GM19468 (cell line): ENCODE measurements around the gene DUSP22.
"Not testable (repeated sequence)": the region's sequence is repeated elsewhere in the genome, so short reads cannot be mapped to it uniquely, and the experiment has no call there.

Experiments
- ATAC-seq: cut with Tn5 transposase; IDR thresholded peaks from one replicate; pipeline ENCODE4 v1.9.1; 2021; ENCODE audit warnings: mild to moderate bottlenecking, moderate library complexity, moderate number of reproducible peaks; ENCODE audit not compliant: unreplicated experiment; ENCODE audit errors: extremely low read depth

Gene DUSP22, protein sequence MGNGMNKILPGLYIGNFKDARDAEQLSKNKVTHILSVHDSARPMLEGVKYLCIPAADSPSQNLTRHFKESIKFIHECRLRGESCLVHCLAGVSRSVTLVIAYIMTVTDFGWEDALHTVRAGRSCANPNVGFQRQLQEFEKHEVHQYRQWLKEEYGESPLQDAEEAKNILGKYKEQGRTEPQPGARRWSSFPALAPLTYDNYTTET

DNA sequence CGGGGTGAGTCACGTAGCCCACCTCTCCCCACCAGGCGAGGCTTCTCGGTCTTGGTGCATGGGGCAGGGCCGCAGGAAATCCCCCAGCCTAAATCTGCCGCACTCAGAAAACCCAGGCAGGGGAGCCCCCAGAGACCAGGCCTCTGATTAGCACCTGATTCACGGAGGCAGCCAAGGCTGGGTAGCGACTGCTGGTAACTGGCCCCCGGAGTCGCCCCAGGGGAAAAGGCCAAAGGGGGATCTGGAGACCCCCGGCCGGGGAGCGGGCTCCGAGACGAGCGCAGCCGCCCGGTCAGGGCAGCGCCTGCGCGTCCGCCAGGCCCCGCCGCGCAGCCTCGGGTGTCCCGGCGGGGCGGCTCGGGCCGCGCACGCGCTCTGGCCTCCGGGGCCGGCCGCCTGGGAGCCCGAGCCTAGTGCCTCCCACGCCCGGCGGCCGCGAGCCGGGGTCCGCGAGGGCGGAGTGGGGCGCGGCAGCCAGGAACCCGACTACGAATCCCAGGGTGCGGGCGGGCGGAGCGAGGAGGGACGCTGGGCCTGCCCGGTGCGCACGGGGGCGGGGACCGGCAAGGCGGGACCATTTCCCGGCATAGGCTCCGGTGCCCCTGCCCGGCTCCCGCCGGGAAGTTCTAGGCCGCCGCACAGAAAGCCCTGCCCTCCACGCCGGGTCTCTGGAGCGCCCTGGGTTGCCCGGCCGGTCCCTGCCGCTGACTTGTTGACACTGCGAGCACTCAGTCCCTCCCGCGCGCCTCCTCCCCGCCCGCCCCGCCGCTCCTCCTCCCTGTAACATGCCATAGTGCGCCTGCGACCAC, at the start of gene DUSP22:
Gene DUSP22, plus strand, starts transcription at position 791 of the 809 bp plus-strand sequence. CDS start 53 bp downstream, outside the sequence.
- ATAC-seq: peak; percentile 16

DNA sequence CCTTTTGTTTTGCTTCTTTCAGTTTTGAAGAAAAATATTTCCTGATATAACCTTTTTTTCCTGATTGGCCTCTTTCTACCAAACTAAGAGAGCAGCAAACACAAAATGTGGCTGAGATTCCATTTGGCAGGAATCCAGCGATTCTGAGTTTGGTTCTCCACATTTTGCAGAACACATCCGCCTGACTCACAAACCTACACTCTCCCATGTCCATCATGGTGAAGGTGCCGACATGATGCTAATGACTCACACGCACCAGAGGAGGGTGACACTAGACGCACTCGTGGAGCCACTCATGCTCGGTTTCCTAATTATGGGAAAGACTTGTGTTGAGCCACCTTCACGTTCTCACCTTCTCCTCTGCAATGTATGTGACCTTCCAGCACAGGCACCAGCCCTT, 45.9 kb upstream of the DUSP22 start:
- ATAC-seq: no peak

DNA sequence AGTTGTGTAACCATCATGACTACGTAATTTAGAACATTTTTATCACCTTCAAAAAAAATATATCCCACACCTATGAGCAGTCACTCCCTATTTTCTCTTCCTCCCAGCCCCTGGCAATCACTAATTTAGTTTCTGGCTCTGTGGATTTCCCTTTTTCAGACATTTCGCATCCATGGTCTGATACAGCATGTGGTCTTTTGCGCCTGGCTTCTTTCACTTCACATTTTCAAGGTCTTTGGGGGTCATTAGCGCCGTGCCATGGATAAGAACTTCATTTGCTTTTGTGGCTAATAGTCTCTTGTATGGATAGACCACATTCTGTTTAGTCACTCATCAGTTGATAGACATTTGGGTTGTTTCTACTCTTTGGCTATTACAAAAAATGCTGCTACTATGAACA, 44.9 kb upstream of the DUSP22 start:
- ATAC-seq: no peak

DNA sequence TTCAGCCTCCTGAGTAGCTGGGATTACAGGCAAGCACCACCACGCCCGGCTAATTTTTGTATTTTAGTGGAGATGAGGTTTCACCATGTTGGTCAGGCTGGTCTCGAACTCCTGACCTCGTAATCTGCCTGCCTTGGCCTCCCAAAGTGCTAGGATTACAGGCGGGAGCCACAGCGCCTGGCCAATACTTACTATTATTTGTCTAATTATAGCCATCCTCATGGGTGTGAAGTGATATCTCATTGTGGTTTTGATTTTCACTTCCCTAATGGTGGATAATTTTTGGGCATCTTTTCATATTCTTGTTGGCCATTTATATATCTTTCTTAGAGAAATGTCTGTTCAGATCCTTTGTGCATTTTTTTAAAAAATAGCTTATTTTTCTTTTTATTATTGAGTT, 44.2 kb upstream of the DUSP22 start:
- not testable (repeated sequence) for ATAC-seq

DNA sequence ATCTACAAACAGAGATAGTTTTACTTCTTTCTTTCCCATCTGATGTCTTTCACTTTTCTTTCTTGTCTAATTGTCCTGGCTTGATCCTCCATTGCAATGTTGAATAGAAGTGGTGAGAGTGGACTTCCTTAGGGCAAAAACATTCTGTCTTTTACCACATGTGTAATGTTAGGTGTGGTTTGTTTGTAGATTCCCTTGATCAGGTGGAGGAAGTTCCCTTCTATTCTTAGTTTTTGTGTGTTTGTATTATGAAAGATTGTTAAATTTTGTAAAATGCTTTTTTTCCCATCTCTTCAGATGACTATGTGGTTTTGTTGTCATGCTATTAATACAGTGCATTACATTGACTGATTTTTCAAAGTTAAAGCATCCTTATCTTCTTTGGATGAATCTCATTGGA, 41.6 kb upstream of the DUSP22 start:
- no peak for ATAC-seq

DNA sequence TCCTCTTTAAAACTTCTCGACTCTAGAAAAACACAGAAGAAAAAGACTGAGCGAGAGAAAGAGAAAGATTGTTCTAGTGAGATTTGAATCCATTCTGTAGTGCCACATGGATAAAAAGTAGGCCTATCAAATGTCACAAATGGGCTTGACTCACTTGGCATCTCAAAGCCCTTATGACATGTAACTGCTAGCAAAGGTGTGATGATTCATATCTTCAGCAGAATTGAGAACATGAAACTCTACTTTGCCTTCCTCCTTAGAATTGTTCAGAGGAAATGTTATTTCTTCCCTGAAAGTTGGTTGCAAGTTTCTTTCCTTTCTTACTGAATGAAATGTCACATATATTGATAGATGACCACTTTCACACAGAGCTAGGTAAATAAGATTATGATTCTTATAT, 40.4 kb upstream of the DUSP22 start:
- ATAC-seq: no peak

DNA sequence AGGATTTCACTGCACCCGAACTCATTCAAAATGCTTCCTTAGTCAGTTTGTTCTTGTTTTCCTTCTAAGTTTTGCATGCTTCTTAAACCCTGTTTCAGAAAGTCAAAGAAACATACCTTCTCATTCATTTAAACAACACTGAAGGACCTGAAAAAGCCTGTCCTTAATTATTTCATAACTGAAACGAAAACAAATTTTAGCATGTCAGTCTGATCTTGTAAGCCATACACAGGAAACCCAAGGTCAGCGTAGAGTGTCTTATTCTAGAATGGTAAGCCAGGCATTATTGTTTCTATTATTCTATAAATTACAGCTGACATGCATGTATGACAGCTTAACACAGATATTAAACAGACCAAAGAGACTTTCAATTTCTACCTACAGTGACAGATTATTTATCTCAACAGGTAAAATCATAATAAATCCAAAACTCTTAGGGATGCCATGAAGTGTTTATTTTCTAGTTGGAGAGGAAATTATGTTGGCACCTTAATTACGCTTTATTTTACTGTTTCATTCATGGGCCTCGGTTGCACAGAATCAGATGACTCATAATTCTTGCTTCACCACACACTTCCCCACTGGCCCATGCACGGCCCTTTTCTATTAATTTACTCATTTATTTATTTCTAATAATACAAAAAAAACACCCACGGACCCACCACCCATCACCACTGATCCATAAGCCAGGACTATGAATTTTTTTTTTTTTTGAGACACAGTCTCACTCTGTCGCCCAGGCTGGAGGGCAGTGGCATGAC, 39.3 kb upstream of the DUSP22 start:
- no peak for ATAC-seq

DNA sequence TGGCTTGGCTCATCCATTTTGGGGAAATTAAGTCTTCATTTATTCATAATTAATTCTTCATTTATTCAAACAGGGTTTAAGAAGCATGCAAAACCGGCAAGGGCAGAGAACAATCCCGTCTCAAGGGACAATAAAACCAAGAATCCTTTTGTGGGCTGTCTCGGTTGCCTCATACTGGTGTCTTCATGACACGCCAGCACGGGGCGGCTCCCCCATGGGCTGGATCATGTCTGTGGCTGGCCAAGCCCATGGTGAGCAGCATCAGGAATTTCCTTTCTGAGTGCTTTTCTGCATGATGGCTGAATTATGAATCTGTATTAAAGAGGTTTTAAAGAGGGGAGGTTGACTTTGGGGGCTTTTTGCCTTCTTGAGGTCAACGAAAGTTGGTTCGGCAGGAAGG, 38.3 kb upstream of the DUSP22 start:
- no peak for ATAC-seq

DNA sequence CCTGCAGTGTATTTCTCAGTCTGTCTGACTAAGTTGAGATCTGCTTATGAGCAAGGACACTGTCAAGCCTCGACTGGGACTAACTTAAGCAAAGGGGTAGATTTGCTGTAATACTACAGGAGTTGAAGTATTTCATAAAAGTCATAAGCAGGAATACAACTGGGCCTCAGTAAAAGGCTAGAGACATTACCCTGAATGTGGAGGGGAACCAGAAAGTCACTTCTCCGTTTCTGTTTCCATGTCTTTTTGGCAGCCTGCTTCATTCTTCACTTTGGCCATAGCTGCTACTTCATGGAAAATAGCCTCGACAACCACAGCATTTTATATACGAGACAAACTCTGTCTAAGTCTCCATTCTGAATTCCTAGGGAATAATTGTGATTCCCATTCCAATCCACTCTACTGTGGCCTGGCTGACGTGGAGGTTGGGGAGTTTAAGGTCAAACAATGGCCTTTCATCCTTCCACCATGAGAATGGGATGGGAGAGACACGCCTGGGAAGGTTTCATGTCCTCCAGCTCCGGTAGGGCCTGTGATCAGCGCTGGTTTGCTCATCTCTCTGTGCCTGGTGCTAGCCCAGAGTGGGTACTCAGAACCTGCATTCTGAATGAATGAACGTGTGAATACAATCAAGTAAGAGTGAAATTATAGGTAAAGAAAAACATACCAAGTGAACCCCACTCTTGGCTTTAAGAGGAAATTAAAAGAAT, 37.1 kb upstream of the DUSP22 start:
- no peak for ATAC-seq

DNA sequence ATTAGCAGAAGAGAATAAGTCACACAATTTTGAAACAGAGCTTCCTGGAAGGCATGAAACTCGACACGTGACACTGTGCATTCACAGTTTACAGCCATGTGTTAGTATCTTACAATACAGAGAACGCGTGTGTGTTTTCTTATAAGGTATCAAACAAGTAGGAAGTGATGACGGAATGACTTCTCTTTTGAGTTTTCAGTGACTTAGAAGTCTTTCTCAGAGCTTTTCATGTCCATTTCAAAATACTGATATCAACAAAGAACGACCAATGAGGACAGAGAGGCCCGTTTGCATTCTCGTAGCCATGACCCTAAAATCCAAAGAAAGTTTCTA, 36.6 kb upstream of the DUSP22 start:
- ATAC-seq: no peak

DNA sequence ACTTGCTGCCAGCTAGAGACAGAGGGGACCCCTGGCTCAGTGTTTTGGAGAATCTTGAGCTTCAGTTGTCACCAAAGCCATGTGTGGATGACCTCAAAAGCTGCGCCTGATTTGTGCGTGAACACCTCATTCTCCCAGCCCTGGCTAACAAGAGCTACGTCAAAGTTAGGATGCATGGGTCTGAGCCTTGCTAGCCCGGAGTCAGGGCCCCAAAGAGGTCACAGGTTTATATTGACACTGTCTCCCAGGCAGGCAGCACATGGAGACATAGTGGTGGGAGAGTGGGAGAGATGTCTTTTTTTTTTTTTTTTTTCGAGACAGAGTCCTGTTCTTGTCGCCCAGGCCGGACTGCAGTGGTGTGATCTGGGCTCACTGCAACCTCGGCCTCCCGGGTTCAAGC, 36.1 kb upstream of the DUSP22 start:
- ATAC-seq: no peak

DNA sequence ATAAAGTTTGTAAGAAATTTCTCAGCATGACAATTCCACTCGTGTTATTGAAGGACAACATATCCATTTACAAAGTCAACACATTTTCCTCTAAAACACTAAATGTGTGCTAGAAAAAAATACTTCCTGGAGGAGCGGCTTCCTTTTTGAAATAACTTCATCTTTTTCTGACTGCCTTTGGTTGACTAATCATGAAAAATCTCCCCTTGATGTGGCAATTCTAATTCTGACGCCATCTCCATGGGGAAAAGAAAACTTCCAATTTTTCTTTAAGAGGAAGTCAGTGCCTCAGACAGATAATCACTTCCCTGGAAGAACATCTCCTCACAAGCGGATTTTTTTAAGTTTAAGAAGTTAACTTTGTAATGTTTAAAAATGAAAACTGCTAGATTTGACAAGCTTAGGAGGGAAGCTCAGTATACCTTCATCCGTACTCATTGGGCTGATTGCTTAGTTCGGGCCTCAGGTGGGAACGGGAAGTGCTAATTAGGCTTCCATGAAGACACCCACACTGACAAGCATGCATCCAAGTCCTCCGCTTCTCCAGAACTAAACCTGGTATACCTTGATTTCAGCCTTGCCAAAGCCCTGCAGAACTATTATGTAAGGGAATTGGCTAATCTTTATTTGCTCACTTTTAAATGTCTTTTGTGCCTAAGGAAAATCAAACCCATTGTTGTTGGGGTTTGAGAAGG, 35.1 kb upstream of the DUSP22 start:
- no peak for ATAC-seq

DNA sequence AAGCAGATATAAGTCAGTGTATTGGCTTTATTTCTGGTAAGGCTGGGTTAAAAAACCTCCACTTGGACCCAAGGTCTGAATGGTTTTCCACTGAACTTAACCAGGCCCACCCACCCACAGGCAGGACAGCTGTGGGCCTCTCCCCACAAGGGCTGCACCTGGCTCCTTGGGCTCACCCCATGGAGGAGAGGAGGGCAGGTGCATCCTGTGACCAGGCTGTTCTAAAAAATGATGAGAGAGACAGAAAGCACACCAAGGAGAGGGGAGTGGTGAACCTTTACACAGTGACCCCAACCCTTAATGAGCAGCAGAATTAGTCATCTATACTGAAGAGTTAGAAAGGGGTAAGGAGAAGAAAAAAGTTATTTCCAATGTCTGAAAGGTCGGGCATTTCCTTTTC, 34.5 kb upstream of the DUSP22 start:
- ATAC-seq: no peak

DNA sequence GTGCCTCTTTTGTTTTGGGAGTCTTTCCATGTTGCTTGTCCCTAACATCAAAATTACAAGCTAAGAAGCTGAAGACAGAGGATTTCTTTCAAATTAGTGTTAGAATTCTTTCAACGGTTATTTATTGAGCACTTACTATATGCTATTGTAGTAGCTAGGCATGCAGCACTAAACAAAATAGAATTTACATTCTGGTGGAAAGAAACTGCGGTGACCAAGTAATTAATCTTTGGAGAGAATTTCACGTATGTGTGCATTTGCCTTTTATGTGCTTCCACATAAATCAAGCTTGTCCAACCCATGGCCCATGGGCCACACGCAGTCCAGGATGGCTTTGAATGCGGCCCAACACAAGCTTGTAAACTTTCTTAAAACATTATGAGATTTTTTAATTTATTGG, 33.0 kb upstream of the DUSP22 start:
- no peak for ATAC-seq

DNA sequence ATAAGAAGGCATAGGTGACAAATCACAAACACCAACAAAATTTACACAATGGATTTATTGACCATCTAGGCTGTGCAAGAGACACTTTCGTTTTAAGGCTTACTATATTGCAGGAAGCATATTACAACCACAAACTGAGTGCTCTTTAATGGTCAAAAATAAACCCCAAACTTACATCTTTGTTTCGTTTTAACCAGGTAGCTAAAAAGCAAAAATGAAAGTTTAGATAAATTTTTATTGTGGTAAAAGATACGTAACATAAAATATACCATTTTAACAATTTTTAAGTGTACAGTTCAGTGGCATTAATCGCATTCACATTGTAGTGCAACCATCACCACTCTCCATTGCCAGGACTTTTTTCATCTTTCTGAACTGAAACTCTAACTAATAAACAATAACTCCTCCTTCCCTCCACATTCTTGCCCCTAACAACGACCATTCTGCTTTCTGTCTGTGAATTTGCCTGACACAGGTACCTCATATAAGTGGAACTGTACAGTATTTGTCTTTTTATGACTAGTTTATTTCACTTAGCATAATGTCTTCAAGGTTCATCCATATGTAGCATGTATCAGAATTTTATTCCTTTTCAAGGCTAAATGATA, 32.3 kb upstream of the DUSP22 start:
- ATAC-seq: peak; percentile 43

DNA sequence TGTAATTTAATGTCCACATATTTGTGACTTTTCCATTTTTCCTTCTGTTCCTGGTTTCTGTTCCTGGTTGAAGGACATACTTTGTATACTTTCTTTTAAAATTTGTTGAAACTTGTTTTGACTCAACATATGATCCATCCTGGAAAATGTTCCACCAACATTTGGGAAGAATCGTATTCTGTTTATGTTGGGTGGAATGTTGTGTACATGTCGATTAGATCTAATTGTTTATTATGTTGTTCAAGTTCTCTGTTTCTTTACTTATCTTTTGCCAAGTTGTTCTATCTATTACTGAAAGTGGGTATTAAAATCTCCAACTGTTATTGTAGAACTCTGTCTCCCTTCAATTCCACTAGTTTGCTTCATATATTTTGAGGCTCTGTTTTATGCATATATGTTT, 27.7 kb upstream of the DUSP22 start:
- no peak for ATAC-seq

DNA sequence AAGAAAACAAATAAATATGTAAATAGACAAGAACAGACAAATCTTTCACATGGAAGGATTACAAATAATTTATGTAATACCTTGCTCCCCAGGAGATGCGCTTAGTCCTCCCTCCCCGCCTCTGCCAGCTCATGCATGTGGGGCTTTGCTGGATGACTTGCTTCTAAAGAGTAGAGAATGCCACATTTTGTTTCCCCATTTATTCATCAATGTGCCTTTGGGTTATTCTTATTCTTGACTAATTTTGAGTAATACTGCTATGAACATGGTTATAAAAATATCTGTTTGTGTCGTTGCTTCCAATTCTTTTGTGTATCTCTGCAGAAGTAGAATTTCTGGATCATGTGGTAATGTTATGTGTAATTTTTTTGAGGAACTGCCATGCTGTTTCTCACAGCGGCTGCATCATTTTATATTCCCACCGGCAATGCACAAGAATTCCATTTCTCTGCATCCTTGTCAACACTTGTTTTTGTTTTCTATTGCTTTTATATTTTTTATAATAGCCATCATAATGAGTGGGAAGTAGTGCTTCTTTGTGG, 23.8 kb upstream of the DUSP22 start:
- no peak for ATAC-seq

DNA sequence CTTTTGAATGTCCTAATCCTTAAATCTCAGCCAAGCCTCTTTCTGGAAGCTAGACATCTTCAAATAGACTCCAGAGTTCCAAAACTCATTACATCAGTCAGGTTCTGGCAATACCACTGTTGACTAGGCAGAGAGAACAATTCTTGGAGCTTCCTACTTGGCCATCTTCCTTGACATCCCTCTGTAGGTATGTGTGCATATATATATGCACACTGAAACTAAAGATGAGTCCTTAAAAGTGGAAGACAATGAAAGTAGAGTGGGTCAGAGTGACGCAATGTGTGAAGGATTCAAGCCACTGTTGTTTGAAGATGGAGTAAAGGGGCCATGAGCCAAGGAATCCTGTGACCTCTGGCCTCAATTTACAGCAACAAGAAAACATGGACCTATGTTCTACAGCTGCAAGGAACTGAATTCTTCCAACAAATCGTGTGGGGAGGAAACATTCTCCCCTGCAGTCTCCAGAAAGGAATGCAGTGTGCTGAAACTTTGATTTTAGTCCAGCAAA, 18.7 kb upstream of the DUSP22 start:
- no peak for ATAC-seq

DNA sequence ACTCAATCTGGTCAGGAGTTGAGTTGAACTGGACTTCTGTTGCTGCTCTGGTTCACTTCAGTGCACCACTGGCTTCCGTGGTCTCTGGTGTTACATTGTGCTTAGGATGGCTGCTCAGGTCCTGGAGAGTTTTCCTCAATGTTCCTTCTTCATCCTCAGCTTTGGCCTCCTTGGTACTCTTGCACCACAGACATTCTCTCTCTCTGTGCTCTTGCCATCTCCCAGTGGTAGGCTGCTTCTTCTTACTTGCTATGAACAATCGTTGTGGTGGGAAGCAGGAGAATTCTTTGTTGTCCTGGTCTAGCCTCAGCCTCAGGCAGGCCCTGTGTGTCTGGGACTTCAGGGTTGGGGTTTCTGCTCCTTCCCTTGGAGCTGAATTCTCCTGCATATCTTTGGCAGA, 14.5 kb upstream of the DUSP22 start:
- ATAC-seq: no peak
